K562 treated with DMSO at 1 percent for 12 hours (cell line): ENCODE results near the gene TMPRSS13. TPM values are rescaled to one million over a fixed set of nuclear protein-coding genes. Genes with fewer than 3 reads are reported as not detected.

Experiments used
- total RNA-seq: library from RNA; unstranded; fragments of 300-600 nt; gene quantifications from 2 replicates; pipeline ENCODE4 v1.2.3, GENCODE V29; 2022; ENCODE audit not compliant: insufficient read depth

TMPRSS13 gene
- total RNA-seq = 0.38 TPM in 1 of 2 replicates, not detected in the other

DNA sequence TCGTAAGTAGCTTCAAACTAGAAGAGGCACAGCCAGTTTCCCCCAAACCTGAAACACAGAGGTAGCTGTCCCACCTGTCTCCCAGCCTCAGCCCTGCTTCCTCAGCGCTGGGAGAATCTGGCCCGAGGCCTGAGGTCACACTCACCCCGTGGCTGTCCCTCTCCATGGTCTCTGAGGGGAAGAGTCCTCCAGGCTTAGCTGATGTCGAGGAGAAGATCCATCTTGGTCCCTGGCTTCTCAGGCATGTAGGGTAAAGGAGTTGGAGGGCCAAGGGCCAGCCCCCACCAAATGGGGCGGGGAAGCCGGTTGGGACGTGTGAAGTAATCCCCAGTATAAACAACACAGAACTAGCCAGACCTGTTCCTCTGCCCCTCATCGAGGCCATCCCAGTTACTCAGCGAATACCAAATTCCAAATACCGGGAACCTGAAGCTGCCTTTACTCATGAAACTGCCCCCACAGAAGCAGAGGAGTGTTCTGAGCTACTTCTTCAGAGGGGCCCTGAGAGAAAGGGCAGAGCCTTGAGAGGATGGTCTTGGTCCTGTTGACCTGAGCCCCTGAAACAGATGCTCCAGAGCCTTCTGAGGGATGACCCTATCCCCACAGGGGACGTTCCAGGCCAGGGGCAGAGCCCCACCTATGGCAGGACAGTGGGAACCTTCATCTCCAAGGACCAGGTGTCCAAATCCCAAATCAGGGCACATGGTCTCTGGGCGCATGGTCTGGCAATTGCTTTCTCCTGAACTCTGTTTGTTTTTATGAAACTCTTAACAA is at the start of gene TMPRSS13:
Gene TMPRSS13 (minus strand): TSS at position 261 of the 774 bp plus-strand sequence. CDS start 95 bp downstream, at position 166.

DNA sequence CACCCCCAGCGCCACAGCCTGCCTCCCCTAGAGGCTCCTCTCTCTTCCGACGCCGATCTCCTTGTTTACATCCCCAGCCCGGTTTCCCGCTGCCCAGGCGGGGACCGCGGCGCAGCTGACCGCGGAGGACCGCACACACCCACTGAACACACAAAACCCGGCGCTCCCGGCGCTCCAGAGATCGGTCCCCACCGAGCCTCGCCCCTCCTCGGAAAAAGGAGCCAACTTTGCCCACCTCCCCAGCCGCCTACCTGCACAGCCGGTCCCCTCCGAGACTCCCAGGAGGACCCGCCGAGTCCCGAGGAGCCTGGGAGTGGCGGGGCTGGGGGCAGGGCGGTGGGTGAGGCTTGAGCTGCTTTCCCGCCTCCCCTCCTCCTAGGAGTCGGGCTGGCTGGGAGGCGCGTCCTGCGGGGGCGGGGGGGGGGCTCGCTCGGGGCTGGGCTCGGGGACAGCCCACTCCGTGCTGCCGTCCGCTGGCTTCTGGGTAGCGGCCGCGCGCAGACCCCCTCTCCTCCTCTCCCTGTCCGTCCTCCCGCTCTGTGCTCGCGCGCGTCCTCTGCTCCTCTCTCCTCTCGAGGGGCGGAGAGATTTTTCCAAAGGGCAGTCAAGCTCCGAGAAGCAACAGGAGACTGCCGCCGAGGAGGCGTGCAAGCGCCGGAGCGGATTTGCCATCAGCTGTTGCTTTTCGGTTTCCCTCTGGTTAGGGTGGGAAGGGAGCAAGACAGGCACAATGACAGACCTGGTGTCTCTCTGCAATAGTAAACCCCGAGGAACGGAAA is 52.7 kb downstream of the TMPRSS13 start, which contains the start of gene FXYD6:
Gene FXYD6 (minus strand): TSS at position 318 of the 779 bp plus-strand sequence. CDS start 33,882 bp downstream, outside the sequence.

Other genes with a start within 250 kb of the TMPRSS13 start
- gene DSCAML1, start 132.2 kb downstream of the TMPRSS13 start, total RNA-seq = not detected in 2 replicates
- not detected in 2 replicates for gene FXYD2, start 104.7 kb downstream of the TMPRSS13 start, total RNA-seq
- not detected in 2 replicates for gene FXYD6, start 52.7 kb downstream of the TMPRSS13 start, total RNA-seq
- 15.2 and 42.1 TPM in 2 replicates for gene IL10RA, start 57.0 kb upstream of the TMPRSS13 start, total RNA-seq
- 4.0 and 8.4 TPM in 2 replicates for gene TMPRSS4, start 147.7 kb upstream of the TMPRSS13 start, total RNA-seq
- gene SMIM35, start 157.6 kb upstream of the TMPRSS13 start, total RNA-seq = not detected in 2 replicates
- not detected in 2 replicates for gene SCN4B, start 223.4 kb upstream of the TMPRSS13 start, total RNA-seq
- not detected in 2 replicates for gene SCN2B, start 247.2 kb upstream of the TMPRSS13 start, total RNA-seq